ENCODE measurements around the gene CFAP119. TPM values are rescaled to one million over a fixed set of nuclear protein-coding genes. Genes with fewer than 3 reads are reported as not detected.

The CFAP119 gene
- total RNA-seq, 1 donor from 2014 or later: 2.2 TPM

Other genes starting within 250 kb of the CFAP119 start
- gene ZNF768, start 235.5 kb downstream of the CFAP119 start, total RNA-seq: 11.7 TPM
- 4.7 TPM for gene ZNF747, start 227.2 kb downstream of the CFAP119 start, total RNA-seq
- 3.0 TPM for gene ZNF764, start 203.7 kb downstream of the CFAP119 start, total RNA-seq
- gene ZNF688, start 190.3 kb downstream of the CFAP119 start, total RNA-seq: 9.7 TPM
- 8.4 TPM for gene ZNF785, start 176.4 kb downstream of the CFAP119 start, total RNA-seq
- 2.8 TPM for gene ZNF689, start 151.7 kb downstream of the CFAP119 start, total RNA-seq
- 27.0 TPM for gene PRR14, start 111.1 kb downstream of the CFAP119 start, total RNA-seq
- 42.4 TPM for gene FBRS, start 103.6 kb downstream of the CFAP119 start, total RNA-seq
- 29.5 TPM for gene SRCAP, start 62.9 kb downstream of the CFAP119 start, total RNA-seq
- 16.9 TPM for gene PHKG2, start 13.6 kb downstream of the CFAP119 start, total RNA-seq
- 56.8 TPM for gene RNF40, start 260 bp upstream of the CFAP119 start, total RNA-seq
- gene ZNF629, start 25.1 kb upstream of the CFAP119 start, total RNA-seq: 4.7 TPM
- gene BCL7C, start 132.0 kb upstream of the CFAP119 start, total RNA-seq: 30.5 TPM
- 2.3 TPM for gene CTF1, start 134.6 kb upstream of the CFAP119 start, total RNA-seq
- 19.2 TPM for gene FBXL19, start 161.5 kb upstream of the CFAP119 start, total RNA-seq
- 9.8 TPM for gene ORAI3, start 187.0 kb upstream of the CFAP119 start, total RNA-seq
- 8.2 TPM for gene SETD1A, start 195.7 kb upstream of the CFAP119 start, total RNA-seq
- 14.5 TPM for gene HSD3B7, start 223.1 kb upstream of the CFAP119 start, total RNA-seq
- 0.80 TPM for gene STX1B, start 248.6 kb upstream of the CFAP119 start, total RNA-seq